ENCODE results near the gene CABLES1.

The CABLES1 gene

GRCh38 chr18:23169673-23170044, 34.4 kb downstream of the CABLES1 start:
- DNase-seq (ENCODE audit: low read depth in 2 of 2): no peak

GRCh38 chr18:23170137-23170536, 34.9 kb downstream of the CABLES1 start:
- no peak for DNase-seq (ENCODE audit: low read depth in 2 of 2)

GRCh38 chr18:23171581-23172156, 36.4 kb downstream of the CABLES1 start:
- DNase-seq (ENCODE audit: low read depth in 2 of 2): no peak

GRCh38 chr18:23172591-23173380, 37.5 kb downstream of the CABLES1 start:
- no peak for DNase-seq (ENCODE audit: low read depth in 2 of 2)

GRCh38 chr18:23173912-23174311, 38.6 kb downstream of the CABLES1 start:
- DNase-seq (ENCODE audit: low read depth in 2 of 2): no peak

GRCh38 chr18:23176701-23177432, 41.6 kb downstream of the CABLES1 start:
- DNase-seq (ENCODE audit: low read depth in 2 of 2): no peak

GRCh38 chr18:23177433-23178072, 42.3 kb downstream of the CABLES1 start:
- DNase-seq (ENCODE audit: low read depth in 2 of 2): no peak

- no peak for DNase-seq (ENCODE audit: low read depth in 2 of 2)
Observed at GRCh38 chr18:23178201-23178600, 42.9 kb downstream of the CABLES1 start.

GRCh38 chr18:23178661-23179081, 43.4 kb downstream of the CABLES1 start:
- DNase-seq (ENCODE audit: low read depth in 2 of 2): no peak

GRCh38 chr18:23179416-23179815, 44.1 kb downstream of the CABLES1 start:
- no peak for DNase-seq (ENCODE audit: low read depth in 2 of 2)

- no peak for DNase-seq (ENCODE audit: low read depth in 2 of 2)
Observed at GRCh38 chr18:23181547-23181946, 46.3 kb downstream of the CABLES1 start.

- DNase-seq (ENCODE audit: low read depth in 2 of 2): no peak
Observed at GRCh38 chr18:23182606-23183005, 47.3 kb downstream of the CABLES1 start.

- no peak for DNase-seq (ENCODE audit: low read depth in 2 of 2)
Observed at GRCh38 chr18:23183411-23184150, 48.3 kb downstream of the CABLES1 start.

GRCh38 chr18:23186781-23187180, 51.5 kb downstream of the CABLES1 start:
- DNase-seq (ENCODE audit: low read depth in 2 of 2): no peak

GRCh38 chr18:23188068-23188760, 52.9 kb downstream of the CABLES1 start:
- DNase-seq (ENCODE audit: low read depth in 2 of 2): no peak

- no peak for DNase-seq (ENCODE audit: low read depth in 2 of 2)
Observed at GRCh38 chr18:23189099-23189498, 53.8 kb downstream of the CABLES1 start.

GRCh38 chr18:23189768-23190661, 54.7 kb downstream of the CABLES1 start:
- no peak for DNase-seq (ENCODE audit: low read depth in 2 of 2)

- no peak for DNase-seq (ENCODE audit: low read depth in 2 of 2)
Observed at GRCh38 chr18:23191232-23191631, 55.9 kb downstream of the CABLES1 start.

GRCh38 chr18:23193742-23194141, 58.5 kb downstream of the CABLES1 start:
- DNase-seq (ENCODE audit: low read depth in 2 of 2): no peak
